H9 (cell line): ENCODE results near the gene CRPPA. TPM values are rescaled to one million over a fixed set of nuclear protein-coding genes. Genes with fewer than 3 reads are reported as not detected.

Source experiments
- DNase-seq: peaks from one replicate; pipeline ENCODE4 v3.0.0-alpha.2; 2017
- H2AFZ ChIP-seq: one replicate; pipeline ENCODE4 v1.6.1; 2013; ENCODE audit warnings: mild to moderate bottlenecking, low read length, control low read depth, moderate library complexity
- H2AK5ac ChIP-seq: 2 replicates; pipeline ENCODE4 v1.6.1; 2013; ENCODE audit warnings: low read length, control low read depth, mixed read lengths; ENCODE audit not compliant: insufficient read length
- H2BK120ac ChIP-seq: one replicate; pipeline ENCODE4 v1.6.1; 2013; ENCODE audit warnings: low read depth, mild to moderate bottlenecking, low read length, control low read depth, inconsistent platforms; ENCODE audit not compliant: poor library complexity, severe bottlenecking
- H2BK12ac ChIP-seq: 2 replicates; pipeline ENCODE4 v1.6.1; 2013; ENCODE audit warnings: low read length, control low read depth, mixed read lengths, low read depth; ENCODE audit not compliant: insufficient read length
- H2BK15ac ChIP-seq: 2 replicates; pipeline ENCODE4 v1.6.1; 2013; ENCODE audit warnings: low read depth, low read length, control low read depth
- H2BK20ac ChIP-seq: one replicate; pipeline ENCODE4 v1.6.1; 2013; ENCODE audit warnings: low read depth, mild to moderate bottlenecking, low read length, control low read depth, inconsistent platforms; ENCODE audit not compliant: poor library complexity, severe bottlenecking
- H2BK5ac ChIP-seq: 2 replicates; pipeline ENCODE4 v1.6.1; 2013; ENCODE audit warnings: low read length, control low read depth, mixed read lengths; ENCODE audit not compliant: insufficient read length
- H3K14ac ChIP-seq: 2 replicates; pipeline ENCODE4 v1.6.1; 2013; ENCODE audit warnings: low read length, control low read depth; ENCODE audit not compliant: insufficient read depth
- H3K18ac ChIP-seq: 2 replicates; pipeline ENCODE4 v1.6.1; 2013; ENCODE audit warnings: low read depth, mild to moderate bottlenecking, mixed read lengths, low read length, control low read depth; ENCODE audit not compliant: insufficient read length
- H3K23ac ChIP-seq: 2 replicates; pipeline ENCODE4 v1.6.1; 2013; ENCODE audit warnings: low read length, control low read depth, mixed read lengths, low read depth; ENCODE audit not compliant: insufficient read length
- H3K23me2 ChIP-seq: 2 replicates; pipeline ENCODE4 v1.6.1; 2013; ENCODE audit warnings: low read depth, mild to moderate bottlenecking, mixed read lengths, low read length, control low read depth; ENCODE audit not compliant: insufficient read length, poor library complexity, severe bottlenecking
- H3K27ac ChIP-seq: 2 replicates; pipeline ENCODE4 v1.5.1; 2013; ENCODE audit warnings: low read length, control low read depth, mixed read lengths, low read depth; ENCODE audit not compliant: insufficient read length
- H3K27me3 ChIP-seq: 2 replicates; pipeline ENCODE4 v1.6.1; 2013; ENCODE audit warnings: low read length, control low read depth, inconsistent platforms; ENCODE audit not compliant: insufficient read depth
- H3K4ac ChIP-seq: 2 replicates; pipeline ENCODE4 v1.6.1; 2013; ENCODE audit warnings: low read depth, mild to moderate bottlenecking, control low read depth, inconsistent platforms, low read length, moderate library complexity
- H3K4me1 ChIP-seq: 2 replicates; pipeline ENCODE4 v1.6.1; 2013; ENCODE audit warnings: low read length, control low read depth, inconsistent platforms; ENCODE audit not compliant: insufficient read depth
- H3K4me2 ChIP-seq: 2 replicates; pipeline ENCODE4 v1.6.1; 2013; ENCODE audit warnings: low read length, control low read depth, mixed read lengths; ENCODE audit not compliant: insufficient read length, insufficient read depth
- H3K56ac ChIP-seq: 2 replicates; pipeline ENCODE4 v1.6.1; 2013; ENCODE audit warnings: low read depth, mild to moderate bottlenecking, mixed read lengths, low read length, control low read depth; ENCODE audit not compliant: insufficient read length
- H3K79me1 ChIP-seq: 2 replicates; pipeline ENCODE4 v1.6.1; 2013; ENCODE audit warnings: low read depth, mild to moderate bottlenecking, moderate library complexity, low read length, control low read depth, inconsistent platforms; ENCODE audit not compliant: insufficient read depth, poor library complexity, severe bottlenecking
- H3K79me2 ChIP-seq: 2 replicates; pipeline ENCODE4 v1.6.1; 2013; ENCODE audit warnings: low read length, control low read depth, inconsistent platforms; ENCODE audit not compliant: insufficient read depth
- H3K9ac ChIP-seq: 2 replicates; pipeline ENCODE4 v1.6.1; 2013; ENCODE audit warnings: low read length, control low read depth, mixed read lengths; ENCODE audit not compliant: insufficient read length; ENCODE audit errors: extremely low read depth
- H3K9me3 ChIP-seq: one replicate; pipeline ENCODE4 v1.6.1; 2013; ENCODE audit warnings: low read depth, low read length, inconsistent platforms; ENCODE audit not compliant: control insufficient read depth
- H3T11ph ChIP-seq: one replicate; pipeline ENCODE4 v1.6.1; 2013; ENCODE audit warnings: mild to moderate bottlenecking, low read length, control low read depth, inconsistent platforms
- H4K20me1 ChIP-seq: one replicate; pipeline ENCODE4 v1.6.1; 2013; ENCODE audit not compliant: control insufficient read depth, insufficient read length, insufficient read depth
- H4K5ac ChIP-seq: 2 replicates; pipeline ENCODE4 v1.6.1; 2013; ENCODE audit warnings: low read depth, mild to moderate bottlenecking, mixed read lengths, low read length, control low read depth; ENCODE audit not compliant: insufficient read length
- H4K8ac ChIP-seq: replicated peaks from 2 replicates; pipeline ENCODE4 v1.6.1; 2013; ENCODE audit warnings: low read length, control low read depth, mixed read lengths, low read depth; ENCODE audit not compliant: insufficient read length
- H4K91ac ChIP-seq: 2 replicates; pipeline ENCODE4 v1.6.1; 2013; ENCODE audit warnings: low read depth, mild to moderate bottlenecking, moderate library complexity, mixed read lengths, low read length, control low read depth; ENCODE audit not compliant: insufficient read length
- H3K27ac Mint-ChIP-seq, 3 experiments: 2 replicates in 2 of 3; 3 replicates in 1 of 3; pipeline ENCODE4 v1.8.0; 2020 to 2021; ENCODE audit warnings: mixed read lengths in 3 of 3, mild to moderate bottlenecking in 1 of 3, moderate library complexity in 1 of 3
- H3K27me3 Mint-ChIP-seq: 2 replicates; pipeline ENCODE4 v1.8.0; 2021; ENCODE audit warnings: low read depth, mild to moderate bottlenecking, moderate library complexity, mixed read lengths
- H3K36me3 Mint-ChIP-seq, 3 experiments: 2 replicates in 2 of 3; 3 replicates in 1 of 3; pipeline ENCODE4 v1.8.0; 2020 to 2021; ENCODE audit warnings: low read depth in 3 of 3, mixed read lengths in 3 of 3; ENCODE audit not compliant: insufficient read depth in 1 of 3
- H3K4me1 Mint-ChIP-seq, 2 experiments: 2 replicates each; pipeline ENCODE4 v1.8.0; 2020; ENCODE audit warnings: mixed read lengths in 2 of 2
- H3K4me3 Mint-ChIP-seq, 2 experiments: 2 replicates in 1 of 2; 3 replicates in 1 of 2; pipeline ENCODE4 v1.8.0; 2020 to 2021; ENCODE audit warnings: mild to moderate bottlenecking in 2 of 2, mixed read lengths in 2 of 2, moderate library complexity in 1 of 2
- H3K9me3 Mint-ChIP-seq, 2 experiments: 2 replicates in 1 of 2; 3 replicates in 1 of 2; pipeline ENCODE4 v1.8.0; 2020; ENCODE audit warnings: mild to moderate bottlenecking in 2 of 2, mixed read lengths in 2 of 2, moderate library complexity in 1 of 2
- WGBS: extraction: QIAGEN DNeasy Blood & Tissue Kit; methylation state at CpG from one replicate; pipeline ENCODE4 v1.1.7; 2013; ENCODE audit warnings: missing lambda C conversion rate, low lambda C conversion rate, mixed read lengths; ENCODE audit not compliant: insufficient read length; ENCODE audit errors: extremely low coverage; 5-methylcytosine and 5-hydroxymethylcytosine counted together
- total RNA-seq: library from RNA; stranded (reverse); gene quantifications from 2 replicates; pipeline ENCODE4 v1.2.1, GENCODE V29; 2021
- TF ChIP-seq, protein P1 (sequence below): fragments of 200-600 bp; sonication (generic); conservative IDR thresholded peaks from 3 replicates; pipeline ENCODE4 v1.8.0; 2021; ENCODE audit warnings: antibody characterized with exemption, mild to moderate bottlenecking

The CRPPA gene
- total RNA-seq, 1 experiment from 2014 or later, result 1.9 TPM

DNA sequence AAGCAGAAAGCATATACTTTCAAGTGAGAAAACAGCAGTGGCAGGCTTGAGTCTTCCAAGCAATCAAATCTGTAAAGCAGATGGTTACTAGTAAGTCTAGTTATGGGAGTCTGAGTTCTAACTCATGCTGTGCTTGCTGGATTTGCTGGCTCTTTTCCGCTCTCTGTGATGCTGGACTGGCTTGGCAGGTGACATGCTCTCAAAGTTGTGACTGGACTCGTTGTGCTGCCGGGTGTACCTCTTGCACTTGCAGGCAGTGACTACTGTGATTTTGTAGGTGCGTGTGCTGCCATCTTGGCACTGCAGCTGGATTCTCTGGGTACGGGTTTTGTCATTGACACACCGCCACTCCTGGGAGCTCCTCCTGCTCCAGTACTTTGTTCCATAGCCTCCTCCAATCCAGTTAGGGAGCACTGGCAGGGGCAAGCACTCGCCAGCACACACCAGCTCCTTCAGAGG, 41.1 kb upstream of the CRPPA start:
- H3K4me3 Mint-ChIP-seq, result no peak overlapping the region
- Histone ChIP-seq H3K56ac (no peak overlapping the region), H2BK20ac (no peak overlapping the region), H2AK5ac (no peak overlapping the region), H3K4me2 (no peak overlapping the region), H4K8ac (no peak overlapping the region), H3K18ac (no peak overlapping the region), H2BK120ac (no peak overlapping the region), H2BK12ac (no peak overlapping the region), H2BK15ac (no peak overlapping the region), H3K79me1 (no peaks in the 10 kb centered on the region), H3K27me3 (no peaks in the 10 kb centered on the region), H4K5ac (no peak overlapping the region), H4K91ac (no peak overlapping the region), H3K9me3 (no peaks in the 10 kb centered on the region), H3T11ph (no peak overlapping the region), H3K9ac (no peak overlapping the region), H3K14ac (peak overlapping the region; percentile 40; the same call in 1 of the 2 replicates), H3K4me1 (peaks cover 5% of the 10 kb centered on the region), H3K23ac (no peak overlapping the region), H3K27ac (no peak overlapping the region), H3K4ac (no peak overlapping the region), H4K20me1 (no peaks in the 10 kb centered on the region), H3K79me2 (no peaks in the 10 kb centered on the region), H2AFZ (no peak overlapping the region), H3K23me2 (no peaks in the 10 kb centered on the region), H2BK5ac (no peak overlapping the region)
- H3K4me1 Mint-ChIP-seq, result peaks cover 33 to 38% of the 10 kb centered on the region in 2 experiments
- DNase-seq, result peak; percentile 30
- TF ChIP-seq, protein P1, sequence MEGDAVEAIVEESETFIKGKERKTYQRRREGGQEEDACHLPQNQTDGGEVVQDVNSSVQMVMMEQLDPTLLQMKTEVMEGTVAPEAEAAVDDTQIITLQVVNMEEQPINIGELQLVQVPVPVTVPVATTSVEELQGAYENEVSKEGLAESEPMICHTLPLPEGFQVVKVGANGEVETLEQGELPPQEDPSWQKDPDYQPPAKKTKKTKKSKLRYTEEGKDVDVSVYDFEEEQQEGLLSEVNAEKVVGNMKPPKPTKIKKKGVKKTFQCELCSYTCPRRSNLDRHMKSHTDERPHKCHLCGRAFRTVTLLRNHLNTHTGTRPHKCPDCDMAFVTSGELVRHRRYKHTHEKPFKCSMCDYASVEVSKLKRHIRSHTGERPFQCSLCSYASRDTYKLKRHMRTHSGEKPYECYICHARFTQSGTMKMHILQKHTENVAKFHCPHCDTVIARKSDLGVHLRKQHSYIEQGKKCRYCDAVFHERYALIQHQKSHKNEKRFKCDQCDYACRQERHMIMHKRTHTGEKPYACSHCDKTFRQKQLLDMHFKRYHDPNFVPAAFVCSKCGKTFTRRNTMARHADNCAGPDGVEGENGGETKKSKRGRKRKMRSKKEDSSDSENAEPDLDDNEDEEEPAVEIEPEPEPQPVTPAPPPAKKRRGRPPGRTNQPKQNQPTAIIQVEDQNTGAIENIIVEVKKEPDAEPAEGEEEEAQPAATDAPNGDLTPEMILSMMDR, result no peak
- WGBS, result no CpG with 5 or more reads among the region's 7 CpGs
- H3K27ac Mint-ChIP-seq, result peak overlapping the region in 2 of 3 experiments; percentile 78 to 80; a peak in 2 of 7 replicates
- no peaks in the 10 kb centered on the region for H3K36me3 Mint-ChIP-seq
- H3K27me3 Mint-ChIP-seq, result no peaks in the 10 kb centered on the region
- no peaks in the 10 kb centered on the region for H3K9me3 Mint-ChIP-seq
